BJ (cell line): Measurements from ENCODE around the gene SCARF1. TPM values are rescaled to one million over a fixed set of nuclear protein-coding genes. Genes with fewer than 3 reads are reported as not detected.

Experiments used
- CTCF ChIA-PET: fragments of 350-600 bp; formaldehyde crosslinking; extraction: SDS; loops from one replicate; lab custom pipeline; 2021; ENCODE audit warnings: antibody characterized with exemption, inconsistent platforms; lab: Yijun Ruan, JAX
- POLR2A ChIA-PET: fragments of 300-600 bp; sonication (Branson Sonifier 250); formaldehyde crosslinking; extraction: SDS; loops from one replicate; lab custom pipeline; 2021; ENCODE audit warnings: antibody characterized with exemption; lab: Charles Lee
- DNase-seq: peaks from one replicate; pipeline ENCODE4 v3.0.0-alpha.2; 2011; ENCODE audit warnings: low read depth
- H3K27me3 ChIP-seq: 2 replicates; pipeline ENCODE4 v1.6.0; 2011; ENCODE audit warnings: low read length; ENCODE audit not compliant: control insufficient read depth, insufficient read depth
- H3K36me3 ChIP-seq: 2 replicates; pipeline ENCODE4 v1.5.1; 2011; ENCODE audit warnings: low read length; ENCODE audit not compliant: control insufficient read depth, insufficient read depth
- H3K4me3 ChIP-seq: 2 replicates; pipeline ENCODE4 v1.5.1; 2011; ENCODE audit warnings: low read depth, mild to moderate bottlenecking, control low read depth, low read length
- CTCF ChIP-seq: IDR thresholded peaks from 2 replicates; pipeline ENCODE4 v1.5.1; 2011; ENCODE audit warnings: low read depth, mild to moderate bottlenecking, control low read depth, inconsistent platforms, low read length, moderate library complexity; ENCODE audit not compliant: insufficient read depth
- polyA plus RNA-seq: library from polyadenylated mRNA; depleted of rRNA; stranded (reverse); fragments of >200 nt; gene quantifications from 2 replicates; pipeline ENCODE4 v1.2.3, GENCODE V29; 2011; rRNA removed
- small RNA-seq: library from RNA; depleted of rRNA; stranded (forward); fragments of <200 nt; gene quantifications from one replicate; pipeline ENCODE3, GENCODE V24; 2012; ENCODE audit warnings: low replicate concordance, low read depth; ENCODE audit not compliant: insufficient read length

SCARF1 gene
- polyA plus RNA-seq, 1 experiment = 0.12 TPM

GRCh38 chr17:1584167-1584566 lies 61.4 kb downstream of the SCARF1 start:
- POLR2A ChIA-PET = no interaction called here
- no peaks in the 10 kb centered on the region for H3K36me3 ChIP-seq
- DNase-seq = no peak
- no peaks in the 10 kb centered on the region for H3K27me3 ChIP-seq
- no peak overlapping the region for H3K4me3 ChIP-seq
- CTCF ChIA-PET = no interaction called here
- TF ChIP-seq CTCF = no peak

Small RNA genes lying within 50 kb of the gene (small RNA-seq; reads per million reads assigned to genes)
- not detected for gene RN7SL105P

Other genes starting within 250 kb of the SCARF1 start
- 618 and 665 TPM in 2 replicates for gene YWHAE, start 245.5 kb downstream of the SCARF1 start, polyA plus RNA-seq
- gene CRK, start 189.5 kb downstream of the SCARF1 start, polyA plus RNA-seq = 53.8 and 86.5 TPM in 2 replicates
- gene MYO1C, start 153.0 kb downstream of the SCARF1 start, polyA plus RNA-seq = 211 and 321 TPM in 2 replicates
- 43.9 and 45.3 TPM in 2 replicates for gene INPP5K, start 129.1 kb downstream of the SCARF1 start, polyA plus RNA-seq
- 35.8 and 37.2 TPM in 2 replicates for gene PITPNA, start 82.9 kb downstream of the SCARF1 start, polyA plus RNA-seq
- 5.0 and 8.9 TPM in 2 replicates for gene SLC43A2, start 16.9 kb downstream of the SCARF1 start, polyA plus RNA-seq
- 5.3 and 6.2 TPM in 2 replicates for gene RILP, start 4.1 kb upstream of the SCARF1 start, polyA plus RNA-seq
- gene PRPF8, start 39.1 kb upstream of the SCARF1 start, polyA plus RNA-seq = 113 and 194 TPM in 2 replicates
- 2.5 and 3.9 TPM in 2 replicates for gene TLCD2, start 64.6 kb upstream of the SCARF1 start, polyA plus RNA-seq
- 3.0 and 4.8 TPM in 2 replicates for gene WDR81, start 79.0 kb upstream of the SCARF1 start, polyA plus RNA-seq
- gene SERPINF2, start 97.1 kb upstream of the SCARF1 start, polyA plus RNA-seq = 0.02 TPM in 1 of 2 replicates, not detected in the other
- gene SERPINF1, start 116.3 kb upstream of the SCARF1 start, polyA plus RNA-seq = 174 and 221 TPM in 2 replicates
- gene SMYD4, start 184.2 kb upstream of the SCARF1 start, polyA plus RNA-seq = 4.4 and 4.5 TPM in 2 replicates
- gene RPA1, start 184.3 kb upstream of the SCARF1 start, polyA plus RNA-seq = 58.8 and 67.9 TPM in 2 replicates